ENCODE measurements around the gene HAUS3. TPM values are rescaled to one million over a fixed set of nuclear protein-coding genes. Genes with fewer than 3 reads are reported as not detected.

Gene HAUS3
- total and polyA plus RNA-seq, 2 of the 13 experiments (the other 11 are each of a cell fraction or from before 2014, with no cell fraction given) = 3.9 to 12.6 TPM

GRCh38 chr4:2290974-2291704 lies 49.2 kb upstream of the HAUS3 start:
- no peaks in the 10 kb centered on the region for H3K9me3 ChIP-seq (ENCODE audit: low read length)
- intact Hi-C loops (cut with micrococcal nuclease; ENCODE audit: unreplicated experiment) = no loop called here
- in situ Hi-C loops (cut with HindIII; ENCODE audit: extremely low pct_ligation_motif_present, low pct_unique_long_range_greater_than_20kb) = no loop called here
- peaks cover 4 to 57% of the 10 kb centered on the region in 2 experiments; a peak in 4 of 5 replicates for H3K27me3 ChIP-seq (ENCODE audit: control insufficient read depth in 1 of 2, insufficient read depth in 2 of 2, low read length in 2 of 2)
- no TSS peak for BruUV-seq (replicated peaks)
- no peak overlapping the region for H3K27ac ChIP-seq (ENCODE audit: extremely low read length, insufficient read depth, low read length)
- no peak overlapping the region for H3K4me2 ChIP-seq (ENCODE audit: low read depth, low read length)
- H3K4me1 ChIP-seq (ENCODE audit: insufficient read depth, low read length) = 0 out of 2 replicates have a peak, but pooled peaks cover 2% of the 10 kb centered on the region
- no peak for TF ChIP-seq MIXL1 (CRISPR knock-in tag; IDR thresholded peaks at IDR 0.05)
- TF ChIP-seq RNF2 (conservative IDR thresholded peaks at IDR 0.05; ENCODE audit: low read depth) = no peak
- H3K9ac ChIP-seq (ENCODE audit: insufficient read depth, low read depth, low read length) = no peak overlapping the region
- H2AFZ ChIP-seq (ENCODE audit: low read length) = no peak overlapping the region
- CTCF ChIA-PET (ENCODE audit: low intra/inter-chr PET ratio, low total read pairs) = no interaction called here
- no peaks in the 10 kb centered on the region for H3K36me3 ChIP-seq (replicated peaks in 1 of 2; ENCODE audit: control insufficient read depth in 1 of 2, insufficient read depth in 2 of 2, low read length in 2 of 2)
- POLR2A ChIA-PET = no interaction called here
- FAIRE-seq (no peak), DNase-seq (ENCODE audit: low spot score) (no peak), ATAC-seq (no peak)
- WGBS (ENCODE audit: low lambda C conversion rate) = 27% methylated on average over 17 of the region's 24 CpGs
- no peaks in the 10 kb centered on the region for H3K79me2 ChIP-seq (ENCODE audit: insufficient read depth, low read length)
- H4K20me1 ChIP-seq (ENCODE audit: insufficient read depth, low read length) = no peaks in the 10 kb centered on the region
- H3K4me3 ChIP-seq (replicated peaks in 1 of 3; ENCODE audit: insufficient read depth in 1 of 3, low read depth in 2 of 3, low read length in 3 of 3) = no peak overlapping the region

- intact Hi-C loops (cut with micrococcal nuclease; ENCODE audit: unreplicated experiment) (no loop called here), in situ Hi-C loops (cut with HindIII; ENCODE audit: extremely low pct_ligation_motif_present, low pct_unique_long_range_greater_than_20kb) (no loop called here)
- WGBS (ENCODE audit: low lambda C conversion rate) = 12% methylated on average over 4 of the region's 9 CpGs
- Histone ChIP-seq H3K4me2 (ENCODE audit: low read depth, low read length) (no peak overlapping the region), H3K9me3 (ENCODE audit: low read length) (no peaks in the 10 kb centered on the region), H3K79me2 (ENCODE audit: insufficient read depth, low read length) (no peaks in the 10 kb centered on the region), H3K27me3 (ENCODE audit: control insufficient read depth in 1 of 2, insufficient read depth in 2 of 2, low read length in 2 of 2) (peaks cover 4 to 57% of the 10 kb centered on the region in 2 experiments; a peak in 4 of 5 replicates), H3K27ac (ENCODE audit: extremely low read length, insufficient read depth, low read length) (no peak overlapping the region), H3K4me1 (ENCODE audit: insufficient read depth, low read length) (no peaks in the 10 kb centered on the region), H2AFZ (ENCODE audit: low read length) (no peak overlapping the region), H3K4me3 (replicated peaks in 1 of 3; ENCODE audit: insufficient read depth in 1 of 3, low read depth in 2 of 3, low read length in 3 of 3) (no peak overlapping the region), H3K9ac (ENCODE audit: insufficient read depth, low read depth, low read length) (no peak overlapping the region), H3K36me3 (replicated peaks in 1 of 2; ENCODE audit: control insufficient read depth in 1 of 2, insufficient read depth in 2 of 2, low read length in 2 of 2) (no peaks in the 10 kb centered on the region), H4K20me1 (ENCODE audit: insufficient read depth, low read length) (no peaks in the 10 kb centered on the region)
- no TSS peak for BruUV-seq (replicated peaks)
- FAIRE-seq (no peak), DNase-seq (ENCODE audit: low spot score) (no peak), ATAC-seq (peak; percentile 13; the same call in 2 of the 3 replicates)
- CTCF ChIA-PET (ENCODE audit: low intra/inter-chr PET ratio, low total read pairs) = no interaction called here
- POLR2A ChIA-PET = no interaction called here
- no peak for TF ChIP-seq ZNF234 (CRISPR knock-in tag; conservative IDR thresholded peaks at IDR 0.05)
- TF ChIP-seq ZBTB49 (CRISPR knock-in tag; IDR thresholded peaks at IDR 0.05; ENCODE audit: borderline replicate concordance) = no peak
- TF ChIP-seq NBN (conservative IDR thresholded peaks at IDR 0.05) = no peak
- TF ChIP-seq SMAD1 (CRISPR knock-in tag; IDR thresholded peaks at IDR 0.05; ENCODE audit: borderline replicate concordance, low read depth) = no peak
- no peak for TF ChIP-seq SP2 (CRISPR knock-in tag; IDR thresholded peaks at IDR 0.05)
- TF ChIP-seq, protein P1, sequence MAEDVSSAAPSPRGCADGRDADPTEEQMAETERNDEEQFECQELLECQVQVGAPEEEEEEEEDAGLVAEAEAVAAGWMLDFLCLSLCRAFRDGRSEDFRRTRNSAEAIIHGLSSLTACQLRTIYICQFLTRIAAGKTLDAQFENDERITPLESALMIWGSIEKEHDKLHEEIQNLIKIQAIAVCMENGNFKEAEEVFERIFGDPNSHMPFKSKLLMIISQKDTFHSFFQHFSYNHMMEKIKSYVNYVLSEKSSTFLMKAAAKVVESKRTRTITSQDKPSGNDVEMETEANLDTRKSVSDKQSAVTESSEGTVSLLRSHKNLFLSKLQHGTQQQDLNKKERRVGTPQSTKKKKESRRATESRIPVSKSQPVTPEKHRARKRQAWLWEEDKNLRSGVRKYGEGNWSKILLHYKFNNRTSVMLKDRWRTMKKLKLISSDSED (CRISPR knock-in tag; IDR thresholded peaks at IDR 0.05) = no peak
- TF ChIP-seq NRL (CRISPR knock-in tag; IDR thresholded peaks at IDR 0.05; ENCODE audit: borderline replicate concordance) = no peak
- TF ChIP-seq ZNF660 (CRISPR knock-in tag; IDR thresholded peaks at IDR 0.05; ENCODE audit: borderline replicate concordance, low read depth) = no peak
- TF ChIP-seq, protein P2, sequence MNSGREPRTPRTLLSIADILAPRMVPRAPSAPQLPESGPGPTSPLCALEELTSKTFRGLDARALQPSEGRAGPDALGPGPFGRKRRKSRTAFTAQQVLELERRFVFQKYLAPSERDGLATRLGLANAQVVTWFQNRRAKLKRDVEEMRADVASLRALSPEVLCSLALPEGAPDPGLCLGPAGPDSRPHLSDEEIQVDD (CRISPR knock-in tag; IDR thresholded peaks at IDR 0.05; ENCODE audit: borderline replicate concordance) = no peak
- TF ChIP-seq BRF2 (CRISPR knock-in tag; IDR thresholded peaks at IDR 0.05) = no peak
- TF ChIP-seq ZNF367 (CRISPR knock-in tag; IDR thresholded peaks at IDR 0.05; ENCODE audit: borderline replicate concordance) = no peak
Measured at GRCh38 chr4:2290488-2290887, 48.6 kb upstream of the HAUS3 start.

Data from HepG2 (cell line).